SK-N-SH treated with all-trans-retinoic acid at 6 μM for 48 hours (cell line): ENCODE data around the gene SYTL5.

Experiments
- ATAC-seq: fragments of 200-7000 bp; cut with Tn5 transposase; 3 replicates; pipeline ENCODE4 v1.9.1; 2020; ENCODE audit warnings: mild to moderate bottlenecking, moderate library complexity
- BACH2 ChIP-seq: fragments of 250-450 bp; sonication (Bioruptor Pico); IDR thresholded peaks from 2 replicates; pipeline ENCODE4 v1.9.0; 2021; ENCODE audit warnings: mild to moderate bottlenecking, borderline replicate concordance
- CSDC2 ChIP-seq: fragments of 250-450 bp; sonication (Bioruptor Pico); IDR thresholded peaks from 2 replicates; pipeline ENCODE4 v1.5.0; 2020; ENCODE audit warnings: mild to moderate bottlenecking, moderate library complexity
- ESRRG ChIP-seq: fragments of 250-450 bp; sonication (Bioruptor Pico); IDR thresholded peaks from 2 replicates; pipeline ENCODE4 v1.6.1; 2021; ENCODE audit warnings: mild to moderate bottlenecking
- GLIS3 ChIP-seq: fragments of 250-450 bp; sonication (Bioruptor Pico); IDR thresholded peaks from 2 replicates; pipeline ENCODE4 v1.5.0; 2020; ENCODE audit warnings: mild to moderate bottlenecking, moderate library complexity
- ISL1 ChIP-seq: fragments of 250-450 bp; sonication (Bioruptor Pico); IDR thresholded peaks from 2 replicates; pipeline ENCODE4 v2.1.2; 2022; ENCODE audit warnings: mild to moderate bottlenecking, moderate library complexity
- OSR1 ChIP-seq: fragments of 250-450 bp; sonication (Bioruptor Pico); IDR thresholded peaks from 2 replicates; pipeline ENCODE4 v1.8.0; 2022; ENCODE audit warnings: moderate library complexity, mild to moderate bottlenecking, inconsistent platforms
- PPARA ChIP-seq: fragments of 250-450 bp; sonication (Bioruptor Pico); IDR thresholded peaks from 2 replicates; pipeline ENCODE4 v1.5.0; 2020; ENCODE audit warnings: mild to moderate bottlenecking, borderline replicate concordance
- RARB ChIP-seq: fragments of 250-450 bp; sonication (Bioruptor Pico); IDR thresholded peaks from 2 replicates; pipeline ENCODE4 v1.8.0; 2021; ENCODE audit warnings: mild to moderate bottlenecking, moderate library complexity
- SNAI2 ChIP-seq: fragments of 250-450 bp; sonication (Bioruptor Pico); IDR thresholded peaks from 2 replicates; pipeline ENCODE4 v1.5.0; 2020; ENCODE audit warnings: mild to moderate bottlenecking, moderate library complexity
- TCF4 ChIP-seq: fragments of 250-450 bp; sonication (Bioruptor Pico); IDR thresholded peaks from 2 replicates; pipeline ENCODE4 v1.8.0; 2021; ENCODE audit warnings: mild to moderate bottlenecking, moderate library complexity, borderline replicate concordance
- TOX ChIP-seq: fragments of 250-450 bp; sonication (Bioruptor Pico); IDR thresholded peaks from 2 replicates; pipeline ENCODE4 v1.8.0; 2021; ENCODE audit warnings: mild to moderate bottlenecking, moderate library complexity, borderline replicate concordance
- ZC3H10 ChIP-seq: fragments of 250-450 bp; sonication (Bioruptor Pico); IDR thresholded peaks from 2 replicates; pipeline ENCODE4 v1.5.1; 2021; ENCODE audit warnings: mild to moderate bottlenecking, moderate library complexity
- ZFP3 ChIP-seq: fragments of 250-450 bp; sonication (Bioruptor Pico); IDR thresholded peaks from 2 replicates; pipeline ENCODE4 v1.5.0; 2020; ENCODE audit warnings: mild to moderate bottlenecking, moderate library complexity
- ZFP30 ChIP-seq: fragments of 450-650 bp; formaldehyde crosslinking; IDR thresholded peaks from 2 replicates; pipeline ENCODE4 v1.5.0; 2022; ENCODE audit warnings: mild to moderate bottlenecking, moderate library complexity
- ZNF565 ChIP-seq: fragments of 450-650 bp; formaldehyde crosslinking; conservative IDR thresholded peaks from 2 replicates; pipeline ENCODE4 v1.5.0; 2020; ENCODE audit warnings: low read depth, mild to moderate bottlenecking, moderate library complexity
- ZNF70 ChIP-seq: fragments of 450-650 bp; formaldehyde crosslinking; IDR thresholded peaks from 2 replicates; pipeline ENCODE4 v1.5.0; 2020; ENCODE audit warnings: mild to moderate bottlenecking, moderate library complexity
- ZNF8 ChIP-seq: fragments of 450-650 bp; formaldehyde crosslinking; IDR thresholded peaks from 2 replicates; pipeline ENCODE4 v1.5.0; 2020; ENCODE audit warnings: mild to moderate bottlenecking, moderate library complexity
- TF ChIP-seq, protein P1 (sequence below): fragments of 250-450 bp; sonication (Bioruptor Pico); IDR thresholded peaks from 2 replicates; pipeline ENCODE4 v1.8.0; 2020; ENCODE audit warnings: mild to moderate bottlenecking, moderate library complexity, borderline replicate concordance
- TF ChIP-seq, protein P2 (sequence below): fragments of 250-450 bp; sonication (Bioruptor Pico); IDR thresholded peaks from 2 replicates; pipeline ENCODE4 v1.5.1; 2020; ENCODE audit warnings: low read depth, mild to moderate bottlenecking, moderate library complexity
- TF ChIP-seq, protein P3 (sequence below): fragments of 250-450 bp; sonication (Bioruptor Pico); IDR thresholded peaks from 2 replicates; pipeline ENCODE4 v1.5.1; 2021; ENCODE audit warnings: mild to moderate bottlenecking, moderate library complexity
- TF ChIP-seq, protein P4 (sequence below): fragments of 250-450 bp; sonication (Bioruptor Pico); IDR thresholded peaks from 2 replicates; pipeline ENCODE4 v1.8.0; 2021; ENCODE audit warnings: low read depth, mild to moderate bottlenecking, moderate library complexity, borderline replicate concordance
- TF ChIP-seq, protein P5 (sequence below): fragments of 250-450 bp; sonication (Bioruptor Pico); IDR thresholded peaks from 2 replicates; pipeline ENCODE4 v1.5.0; 2020; ENCODE audit warnings: mild to moderate bottlenecking, moderate library complexity

Gene SYTL5

DNA sequence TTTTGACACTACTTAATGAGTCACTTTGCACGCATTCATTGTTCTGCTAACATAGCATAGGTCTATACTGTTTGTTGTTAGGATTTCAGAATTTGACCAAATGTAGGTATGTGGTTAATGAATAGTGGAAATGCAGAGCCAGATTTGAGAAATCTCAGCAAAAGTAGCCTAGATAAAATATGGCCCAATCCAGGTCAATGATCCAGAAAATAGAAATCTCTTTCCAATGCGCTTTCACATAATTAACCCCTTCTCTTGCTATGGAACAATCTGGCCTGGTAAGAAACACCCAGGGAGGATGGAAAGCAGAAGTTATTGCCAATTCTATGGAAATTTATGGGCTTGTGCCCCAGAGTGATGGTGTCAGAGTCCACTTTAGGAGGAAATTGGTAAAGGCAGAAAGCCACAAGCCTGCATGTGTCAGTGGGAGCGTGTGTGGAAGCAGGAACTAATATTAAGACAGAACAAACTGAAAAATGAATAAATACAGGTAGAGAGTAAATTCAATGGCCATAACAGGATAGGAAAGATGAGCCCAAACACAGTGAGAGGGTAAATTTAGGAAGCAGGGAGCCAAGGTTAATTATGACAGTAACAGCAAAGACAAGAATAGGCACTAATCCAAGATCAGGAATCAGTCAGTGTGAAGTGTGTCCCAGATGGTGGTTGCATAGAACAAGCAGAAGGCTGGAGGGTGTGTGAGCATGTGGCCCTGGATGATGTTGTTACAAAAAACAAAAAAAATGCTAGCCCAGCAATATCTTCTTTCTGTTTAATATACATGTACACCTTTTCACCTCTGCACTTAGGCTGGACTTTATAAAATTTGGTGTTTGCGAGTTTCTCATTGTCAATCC, 102.9 kb downstream of the SYTL5 start:
- TF ChIP-seq SNAI2 (CRISPR knock-in tag), result no peak
- TF ChIP-seq BACH2, result no peak
- no peak for TF ChIP-seq ZNF8 (CRISPR knock-in tag)
- TF ChIP-seq CSDC2, result no peak
- TF ChIP-seq, all 23 proteins: peak for 0
- no peak for ATAC-seq

DNA sequence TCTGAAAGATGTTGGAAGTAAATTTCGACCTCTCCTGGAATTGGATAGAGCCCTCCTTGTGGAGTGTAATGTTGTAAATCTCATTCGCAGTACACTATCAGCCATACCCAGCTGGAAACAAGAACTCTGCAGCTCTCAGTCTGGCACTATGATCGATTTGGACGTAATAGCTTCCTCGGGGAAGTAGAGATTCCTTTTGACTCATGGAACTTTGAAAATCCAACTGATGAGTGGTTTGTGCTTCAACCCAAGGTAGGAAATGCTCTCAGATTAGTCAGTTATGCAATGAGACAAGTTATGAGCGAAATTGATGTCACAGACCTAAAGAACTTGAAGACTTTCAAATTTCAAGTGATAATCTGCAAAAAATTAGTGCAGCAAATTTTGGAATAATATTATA, 103.9 kb downstream of the SYTL5 start:
- ATAC-seq, result no peak
- TF ChIP-seq SNAI2 (CRISPR knock-in tag) (no peak), TOX (CRISPR knock-in tag) (no peak), ZNF565 (CRISPR knock-in tag) (no peak), RARB (CRISPR knock-in tag) (no peak), ZFP3 (no peak), GLIS3 (CRISPR knock-in tag) (no peak), ISL1 (no peak), ZFP30 (no peak), TCF4 (CRISPR knock-in tag) (no peak), OSR1 (CRISPR knock-in tag) (no peak), PPARA (CRISPR knock-in tag) (no peak), BACH2 (no peak)
- TF ChIP-seq, protein P1, sequence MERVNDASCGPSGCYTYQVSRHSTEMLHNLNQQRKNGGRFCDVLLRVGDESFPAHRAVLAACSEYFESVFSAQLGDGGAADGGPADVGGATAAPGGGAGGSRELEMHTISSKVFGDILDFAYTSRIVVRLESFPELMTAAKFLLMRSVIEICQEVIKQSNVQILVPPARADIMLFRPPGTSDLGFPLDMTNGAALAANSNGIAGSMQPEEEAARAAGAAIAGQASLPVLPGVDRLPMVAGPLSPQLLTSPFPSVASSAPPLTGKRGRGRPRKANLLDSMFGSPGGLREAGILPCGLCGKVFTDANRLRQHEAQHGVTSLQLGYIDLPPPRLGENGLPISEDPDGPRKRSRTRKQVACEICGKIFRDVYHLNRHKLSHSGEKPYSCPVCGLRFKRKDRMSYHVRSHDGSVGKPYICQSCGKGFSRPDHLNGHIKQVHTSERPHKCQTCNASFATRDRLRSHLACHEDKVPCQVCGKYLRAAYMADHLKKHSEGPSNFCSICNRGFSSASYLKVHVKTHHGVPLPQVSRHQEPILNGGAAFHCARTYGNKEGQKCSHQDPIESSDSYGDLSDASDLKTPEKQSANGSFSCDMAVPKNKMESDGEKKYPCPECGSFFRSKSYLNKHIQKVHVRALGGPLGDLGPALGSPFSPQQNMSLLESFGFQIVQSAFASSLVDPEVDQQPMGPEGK (CRISPR knock-in tag), result no peak
- TF ChIP-seq, protein P2, sequence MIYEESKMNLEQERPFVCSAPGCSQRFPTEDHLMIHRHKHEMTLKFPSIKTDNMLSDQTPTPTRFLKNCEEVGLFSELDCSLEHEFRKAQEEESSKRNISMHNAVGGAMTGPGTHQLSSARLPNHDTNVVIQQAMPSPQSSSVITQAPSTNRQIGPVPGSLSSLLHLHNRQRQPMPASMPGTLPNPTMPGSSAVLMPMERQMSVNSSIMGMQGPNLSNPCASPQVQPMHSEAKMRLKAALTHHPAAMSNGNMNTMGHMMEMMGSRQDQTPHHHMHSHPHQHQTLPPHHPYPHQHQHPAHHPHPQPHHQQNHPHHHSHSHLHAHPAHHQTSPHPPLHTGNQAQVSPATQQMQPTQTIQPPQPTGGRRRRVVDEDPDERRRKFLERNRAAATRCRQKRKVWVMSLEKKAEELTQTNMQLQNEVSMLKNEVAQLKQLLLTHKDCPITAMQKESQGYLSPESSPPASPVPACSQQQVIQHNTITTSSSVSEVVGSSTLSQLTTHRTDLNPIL (CRISPR knock-in tag), result no peak
- TF ChIP-seq, protein P3, sequence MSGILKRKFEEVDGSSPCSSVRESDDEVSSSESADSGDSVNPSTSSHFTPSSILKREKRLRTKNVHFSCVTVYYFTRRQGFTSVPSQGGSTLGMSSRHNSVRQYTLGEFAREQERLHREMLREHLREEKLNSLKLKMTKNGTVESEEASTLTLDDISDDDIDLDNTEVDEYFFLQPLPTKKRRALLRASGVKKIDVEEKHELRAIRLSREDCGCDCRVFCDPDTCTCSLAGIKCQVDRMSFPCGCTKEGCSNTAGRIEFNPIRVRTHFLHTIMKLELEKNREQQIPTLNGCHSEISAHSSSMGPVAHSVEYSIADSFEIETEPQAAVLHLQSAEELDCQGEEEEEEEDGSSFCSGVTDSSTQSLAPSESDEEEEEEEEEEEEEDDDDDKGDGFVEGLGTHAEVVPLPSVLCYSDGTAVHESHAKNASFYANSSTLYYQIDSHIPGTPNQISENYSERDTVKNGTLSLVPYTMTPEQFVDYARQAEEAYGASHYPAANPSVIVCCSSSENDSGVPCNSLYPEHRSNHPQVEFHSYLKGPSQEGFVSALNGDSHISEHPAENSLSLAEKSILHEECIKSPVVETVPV (CRISPR knock-in tag), result no peak
- TF ChIP-seq, protein P4, sequence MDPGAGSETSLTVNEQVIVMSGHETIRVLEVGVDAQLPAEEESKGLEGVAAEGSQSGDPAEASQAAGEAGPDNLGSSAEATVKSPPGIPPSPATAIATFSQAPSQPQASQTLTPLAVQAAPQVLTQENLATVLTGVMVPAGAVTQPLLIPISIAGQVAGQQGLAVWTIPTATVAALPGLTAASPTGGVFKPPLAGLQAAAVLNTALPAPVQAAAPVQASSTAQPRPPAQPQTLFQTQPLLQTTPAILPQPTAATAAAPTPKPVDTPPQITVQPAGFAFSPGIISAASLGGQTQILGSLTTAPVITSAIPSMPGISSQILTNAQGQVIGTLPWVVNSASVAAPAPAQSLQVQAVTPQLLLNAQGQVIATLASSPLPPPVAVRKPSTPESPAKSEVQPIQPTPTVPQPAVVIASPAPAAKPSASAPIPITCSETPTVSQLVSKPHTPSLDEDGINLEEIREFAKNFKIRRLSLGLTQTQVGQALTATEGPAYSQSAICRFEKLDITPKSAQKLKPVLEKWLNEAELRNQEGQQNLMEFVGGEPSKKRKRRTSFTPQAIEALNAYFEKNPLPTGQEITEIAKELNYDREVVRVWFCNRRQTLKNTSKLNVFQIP (CRISPR knock-in tag), result no peak

DNA sequence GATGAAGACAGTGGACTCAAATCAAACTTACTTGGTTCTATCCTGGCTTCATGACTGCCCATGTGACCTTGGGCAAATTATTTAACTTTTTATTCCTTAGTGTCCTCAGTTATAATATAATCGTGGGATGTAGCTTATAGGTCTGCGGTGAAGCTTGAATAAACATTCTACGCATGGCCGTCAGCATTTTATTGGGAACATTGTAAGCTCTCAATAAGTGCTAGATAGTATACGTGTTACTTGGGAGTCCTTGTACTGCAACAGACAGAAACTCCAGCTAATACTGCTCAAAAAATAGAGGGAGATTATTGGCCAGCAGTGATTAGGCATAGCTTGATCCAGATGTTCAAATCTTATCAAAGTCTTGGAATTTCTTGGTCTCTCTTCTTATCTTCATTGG, 104.8 kb downstream of the SYTL5 start:
- ATAC-seq, result no peak
- TF ChIP-seq RARB (CRISPR knock-in tag) (no peak), ZC3H10 (CRISPR knock-in tag) (no peak), SNAI2 (CRISPR knock-in tag) (no peak), ZNF70 (CRISPR knock-in tag) (no peak), GLIS3 (CRISPR knock-in tag) (no peak), ZFP30 (no peak), PPARA (CRISPR knock-in tag) (no peak), ZFP3 (no peak), ISL1 (no peak), ZNF565 (CRISPR knock-in tag) (no peak), TCF4 (CRISPR knock-in tag) (no peak), BACH2 (no peak), CSDC2 (no peak), ESRRG (no peak)
- TF ChIP-seq, protein P2 (CRISPR knock-in tag), result no peak
- TF ChIP-seq, protein P1 (CRISPR knock-in tag), result no peak
- TF ChIP-seq, protein P3 (CRISPR knock-in tag), result no peak
- TF ChIP-seq, protein P5, sequence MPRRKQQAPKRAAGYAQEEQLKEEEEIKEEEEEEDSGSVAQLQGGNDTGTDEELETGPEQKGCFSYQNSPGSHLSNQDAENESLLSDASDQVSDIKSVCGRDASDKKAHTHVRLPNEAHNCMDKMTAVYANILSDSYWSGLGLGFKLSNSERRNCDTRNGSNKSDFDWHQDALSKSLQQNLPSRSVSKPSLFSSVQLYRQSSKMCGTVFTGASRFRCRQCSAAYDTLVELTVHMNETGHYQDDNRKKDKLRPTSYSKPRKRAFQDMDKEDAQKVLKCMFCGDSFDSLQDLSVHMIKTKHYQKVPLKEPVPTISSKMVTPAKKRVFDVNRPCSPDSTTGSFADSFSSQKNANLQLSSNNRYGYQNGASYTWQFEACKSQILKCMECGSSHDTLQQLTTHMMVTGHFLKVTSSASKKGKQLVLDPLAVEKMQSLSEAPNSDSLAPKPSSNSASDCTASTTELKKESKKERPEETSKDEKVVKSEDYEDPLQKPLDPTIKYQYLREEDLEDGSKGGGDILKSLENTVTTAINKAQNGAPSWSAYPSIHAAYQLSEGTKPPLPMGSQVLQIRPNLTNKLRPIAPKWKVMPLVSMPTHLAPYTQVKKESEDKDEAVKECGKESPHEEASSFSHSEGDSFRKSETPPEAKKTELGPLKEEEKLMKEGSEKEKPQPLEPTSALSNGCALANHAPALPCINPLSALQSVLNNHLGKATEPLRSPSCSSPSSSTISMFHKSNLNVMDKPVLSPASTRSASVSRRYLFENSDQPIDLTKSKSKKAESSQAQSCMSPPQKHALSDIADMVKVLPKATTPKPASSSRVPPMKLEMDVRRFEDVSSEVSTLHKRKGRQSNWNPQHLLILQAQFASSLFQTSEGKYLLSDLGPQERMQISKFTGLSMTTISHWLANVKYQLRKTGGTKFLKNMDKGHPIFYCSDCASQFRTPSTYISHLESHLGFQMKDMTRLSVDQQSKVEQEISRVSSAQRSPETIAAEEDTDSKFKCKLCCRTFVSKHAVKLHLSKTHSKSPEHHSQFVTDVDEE (CRISPR knock-in tag), result no peak
